GM10248 (cell line): Measurements from ENCODE around the gene PRSS53.

Source experiments
- CTCF ChIA-PET: fragments of 300-600 bp; sonication (Branson Sonifier 250); formaldehyde crosslinking; extraction: SDS; loops from one replicate; lab custom pipeline; 2021; ENCODE audit warnings: antibody characterized with exemption; lab: Yijun Ruan, JAX
- POLR2A ChIA-PET: fragments of 350-650 bp; sonication (Branson Sonifier 250); formaldehyde crosslinking; extraction: SDS; loops from one replicate; lab custom pipeline; 2020; ENCODE audit warnings: antibody characterized with exemption; lab: Yijun Ruan, JAX
- DNase-seq: peaks from one replicate; pipeline ENCODE4 v3.0.0; 2012; ENCODE audit errors: extremely low spot score
- TF ChIP-seq, protein P1 (sequence below): IDR thresholded peaks from 2 replicates; pipeline ENCODE4 v1.5.1; 2012; ENCODE audit warnings: mild to moderate bottlenecking, low read depth; ENCODE audit errors: extremely low read depth, missing control alignments, control extremely low read depth

PRSS53 gene

DNA sequence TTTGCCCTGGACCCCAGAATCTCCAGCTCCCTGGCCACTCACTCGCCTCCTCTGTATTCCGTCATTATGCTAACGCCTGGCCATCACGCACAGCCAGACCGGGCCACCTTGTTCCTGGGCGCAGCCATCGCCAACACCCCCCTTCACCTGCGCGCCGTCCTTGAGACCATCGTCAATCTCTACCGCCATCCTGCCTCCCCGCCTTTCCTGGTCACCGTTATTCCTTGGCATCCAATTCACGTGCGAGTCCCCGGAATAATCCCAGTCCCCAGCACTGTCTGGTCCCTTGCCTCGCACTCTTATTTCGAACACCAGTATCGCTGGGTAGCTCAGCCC lies 5.3 kb upstream of the PRSS53 start:
- ChIA-PET CTCF (interaction anchor here (0.8 to 4.4 kb wide), 5 partner anchors 18 to 109 kb away, joined by 3 to 32 read pairs (median 6); partner anchors contain the start of genes HSD3B7, ZNF646 and ZNF668), POLR2A (no interaction called here)
- DNase-seq = no peak
- TF ChIP-seq, protein P1, sequence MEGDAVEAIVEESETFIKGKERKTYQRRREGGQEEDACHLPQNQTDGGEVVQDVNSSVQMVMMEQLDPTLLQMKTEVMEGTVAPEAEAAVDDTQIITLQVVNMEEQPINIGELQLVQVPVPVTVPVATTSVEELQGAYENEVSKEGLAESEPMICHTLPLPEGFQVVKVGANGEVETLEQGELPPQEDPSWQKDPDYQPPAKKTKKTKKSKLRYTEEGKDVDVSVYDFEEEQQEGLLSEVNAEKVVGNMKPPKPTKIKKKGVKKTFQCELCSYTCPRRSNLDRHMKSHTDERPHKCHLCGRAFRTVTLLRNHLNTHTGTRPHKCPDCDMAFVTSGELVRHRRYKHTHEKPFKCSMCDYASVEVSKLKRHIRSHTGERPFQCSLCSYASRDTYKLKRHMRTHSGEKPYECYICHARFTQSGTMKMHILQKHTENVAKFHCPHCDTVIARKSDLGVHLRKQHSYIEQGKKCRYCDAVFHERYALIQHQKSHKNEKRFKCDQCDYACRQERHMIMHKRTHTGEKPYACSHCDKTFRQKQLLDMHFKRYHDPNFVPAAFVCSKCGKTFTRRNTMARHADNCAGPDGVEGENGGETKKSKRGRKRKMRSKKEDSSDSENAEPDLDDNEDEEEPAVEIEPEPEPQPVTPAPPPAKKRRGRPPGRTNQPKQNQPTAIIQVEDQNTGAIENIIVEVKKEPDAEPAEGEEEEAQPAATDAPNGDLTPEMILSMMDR = no peak

DNA sequence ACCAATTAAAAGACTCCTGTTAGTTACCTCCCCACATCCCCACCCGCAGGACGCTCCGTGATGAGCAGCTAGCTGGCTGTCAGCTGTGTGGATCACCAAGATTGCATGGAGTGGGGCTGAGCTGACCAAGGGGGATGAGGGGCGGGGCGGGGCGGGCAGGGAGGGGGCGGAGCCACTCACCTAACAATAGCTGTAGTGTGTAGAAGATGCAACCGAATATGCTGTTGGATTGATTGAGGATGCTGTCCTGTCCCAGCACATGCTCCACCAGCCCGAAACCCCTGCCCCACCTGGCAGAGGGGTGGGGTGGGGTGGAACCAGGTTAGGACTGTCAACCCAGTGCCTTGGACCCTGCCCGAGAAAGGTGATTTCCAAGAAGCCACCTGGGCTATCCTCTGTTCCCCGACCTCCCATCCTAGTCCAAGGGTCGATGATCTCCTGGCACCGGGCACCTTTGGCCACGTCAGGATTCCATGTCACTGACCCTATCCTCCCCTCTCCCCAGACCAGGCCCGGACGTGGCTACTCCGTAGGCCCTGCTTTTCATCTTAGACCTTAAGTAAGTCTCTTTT lies 4.5 kb upstream of the PRSS53 start:
- ChIA-PET POLR2A (interaction anchor here (0.6 kb wide), 1 partner anchor 133 kb away, joined by 6 read pairs; no protein-coding TSS in a partner anchor), CTCF (interaction anchor here (1.2 to 4.4 kb wide), 4 partner anchors 17 to 290 kb away, joined by 4 to 21 read pairs (median 8); partner anchors contain the start of gene HSD3B7)
- DNase-seq = no peak

DNA sequence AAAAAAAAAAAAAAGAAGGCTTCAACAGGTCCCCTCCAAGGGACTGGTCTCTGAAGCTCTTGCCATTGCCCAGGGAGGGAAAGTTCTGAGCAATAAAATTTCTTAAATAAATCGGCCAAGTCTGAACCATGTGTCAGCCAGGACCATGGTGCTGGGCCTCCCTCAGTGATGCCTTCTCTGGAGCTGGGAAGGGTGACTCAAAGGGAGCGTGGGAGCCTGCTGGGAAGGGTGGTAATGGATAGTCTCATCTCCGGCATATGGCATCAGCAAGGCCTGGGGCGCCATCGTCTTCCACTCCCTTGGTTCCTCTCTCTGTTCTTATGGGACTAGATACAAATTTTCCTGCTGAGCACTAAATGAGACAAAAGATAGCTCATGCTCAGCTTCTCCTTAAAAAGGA lies 3.6 kb upstream of the PRSS53 start:
- POLR2A ChIA-PET = interaction anchor here (0.6 kb wide), 1 partner anchor 275 kb away, joined by 3 read pairs; no protein-coding TSS in a partner anchor
- CTCF ChIA-PET = interaction anchor here (0.8 to 4.4 kb wide), 6 partner anchors 20 to 290 kb away, joined by 3 to 21 read pairs (median 4); partner anchors contain the start of genes HSD3B7 and KAT8
- no peak for DNase-seq
- TF ChIP-seq, protein P1 = no peak

More for the DNA sequence above, 4.5 kb upstream of the PRSS53 start:
- TF ChIP-seq, protein P1 = no peak

DNA sequence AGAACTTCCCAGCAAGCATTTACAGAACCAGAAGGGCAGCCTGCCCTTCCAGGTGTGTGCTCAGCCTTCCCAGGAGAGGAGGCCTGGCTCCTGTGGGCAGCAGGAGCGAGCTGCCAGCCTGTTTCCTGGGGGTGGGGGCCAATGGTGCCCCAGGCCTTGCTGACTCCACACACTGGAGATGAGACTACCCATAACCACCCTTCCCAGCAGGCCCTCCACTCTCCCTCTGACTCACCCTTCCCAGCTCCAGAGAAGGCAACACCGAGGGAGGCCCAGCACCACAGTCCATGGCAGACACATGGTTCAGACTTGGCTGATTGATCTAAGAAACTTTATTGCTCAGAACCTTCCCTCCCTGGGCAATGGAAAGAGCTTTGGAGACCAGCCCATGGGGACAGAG lies 1.8 kb upstream of the PRSS53 start:
- ChIA-PET CTCF (interaction anchor here (1.6 to 1.9 kb wide), 2 partner anchors 10 to 15 kb away, joined by 4 to 5 read pairs; no protein-coding TSS in a partner anchor), POLR2A (no interaction called here)
- TF ChIP-seq, protein P1 = no peak
- no peak for DNase-seq

- CTCF ChIA-PET = interaction anchor here (0.8 kb wide), 1 partner anchor 353 kb away, joined by 3 read pairs; the partner anchor contains the start of gene ZNF843
- TF ChIP-seq, protein P1 = no peak
- POLR2A ChIA-PET = no interaction called here
- no peak for DNase-seq
Observed at GRCh38 chr16:31089199-31089598, 456 bp upstream of the PRSS53 start.

- DNase-seq = no peak
- ChIA-PET CTCF (no interaction called here), POLR2A (no interaction called here)
- TF ChIP-seq, protein P1 = no peak
Observed at GRCh38 chr16:31087971-31088370, 772 bp downstream of the PRSS53 start.
